Uterus (tissue), 4 donors: Measurements from ENCODE around the gene IQCF5. TPM values are rescaled to one million over a fixed set of nuclear protein-coding genes. Genes with fewer than 3 reads are reported as not detected.

Experiments
- DNase-seq, 2 donors: peaks; one replicate each; pipeline ENCODE4 v3.0.0-alpha.2; 2019 to 2020
- H3K27ac ChIP-seq, 2 donors: fragments of 200-600 bp; sonication (generic); 1 replicate in 1 of 2; 2 replicates in 1 of 2; pipeline ENCODE4 v1.5.1; 2016 to 2018
- H3K27me3 ChIP-seq, 2 donors: fragments of 200-600 bp; sonication (generic); one replicate each; pipeline ENCODE4 v1.5.1; 2018 to 2019; ENCODE audit warnings: control low read depth in 1 of 2
- H3K36me3 ChIP-seq, 2 donors: fragments of 200-600 bp; sonication (generic); one replicate each; pipeline ENCODE4 v1.5.1; 2019; ENCODE audit warnings: control low read depth in 1 of 2
- H3K4me1 ChIP-seq, 2 donors: fragments of 200-600 bp; sonication (generic); one replicate each; pipeline ENCODE4 v1.5.1; 2018 to 2019; ENCODE audit warnings: control low read depth in 1 of 2
- H3K4me3 ChIP-seq, 2 donors: fragments of 200-600 bp; sonication (generic); 1 replicate in 1 of 2; 2 replicates in 1 of 2; pipeline ENCODE4 v1.5.1; 2018 to 2019; ENCODE audit warnings: mild to moderate bottlenecking in 1 of 2
- H3K9me3 ChIP-seq, 2 donors: fragments of 200-600 bp; sonication (generic); one replicate each; pipeline ENCODE4 v1.5.1; 2019; ENCODE audit warnings: control low read depth in 1 of 2
- CTCF ChIP-seq, 4 experiments: fragments of 200-600 bp in 2 of 4; fragments of 450-650 bp in 2 of 4; sonication (generic) in 2 of 4; IDR thresholded peaks; one replicate each; pipeline ENCODE4 v1.5.1; 2016 to 2019; ENCODE audit warnings: antibody characterized with exemption in 4 of 4, mild to moderate bottlenecking in 2 of 4, moderate library complexity in 1 of 4
- POLR2A ChIP-seq, 2 donors: fragments of 450-650 bp; IDR thresholded peaks; one replicate each; pipeline ENCODE4 v1.6.1; 2016; ENCODE audit warnings: antibody characterized with exemption in 2 of 2, mild to moderate bottlenecking in 1 of 2, moderate library complexity in 1 of 2
- intact Hi-C: fragments of 100-400 bp; cut with DNase I; formaldehyde crosslinking; loops from one replicate; pipeline ENCODE4 v1.15.1; 2023; ENCODE audit warnings: low total_unique reads
- total RNA-seq, 4 donors: library from RNA; depleted of rRNA in 3 of 4; stranded (reverse); fragments of >200 nt in 3 of 4; gene quantifications; one replicate each; pipeline versions ENCODE4 v1.1.0 to v1.2.4, GENCODE V29; 2014 to 2023
- donor health status: DM: yes; HTN: yes; CAD: no.

The IQCF5 gene
- total RNA-seq, 4 donors from 2014 or later, result not detected

GRCh38 chr3:51894391-51894790 is 19.0 kb upstream of the IQCF5 start:
- no peaks in the 10 kb centered on the region for H3K4me1 ChIP-seq
- DNase-seq, result no peak
- no peaks in the 10 kb centered on the region for H3K9me3 ChIP-seq
- TF ChIP-seq POLR2A (IDR thresholded peaks at IDR 0.05) (no peak), CTCF (IDR thresholded peaks at IDR 0.05) (no peak)
- no peaks in the 10 kb centered on the region for H3K27me3 ChIP-seq
- no peak overlapping the region for H3K4me3 ChIP-seq
- intact Hi-C loops, result no loop called here
- H3K36me3 ChIP-seq, result no peaks in the 10 kb centered on the region
- H3K27ac ChIP-seq, result no peak overlapping the region

- no peak for DNase-seq
- intact Hi-C loops, result no loop called here
- no peak overlapping the region for H3K4me3 ChIP-seq
Observed at GRCh38 chr3:51891242-51892039, 16.0 kb upstream of the IQCF5 start.

GRCh38 chr3:51888463-51889105 is 13.2 kb upstream of the IQCF5 start:
- H3K27ac ChIP-seq, result no peak overlapping the region
- intact Hi-C loops, result no loop called here
- no peaks in the 10 kb centered on the region for H3K4me1 ChIP-seq
- TF ChIP-seq POLR2A (IDR thresholded peaks at IDR 0.05) (no peak), CTCF (IDR thresholded peaks at IDR 0.05) (no peak)
- no peak overlapping the region for H3K4me3 ChIP-seq
- no peaks in the 10 kb centered on the region for H3K9me3 ChIP-seq
- no peaks in the 10 kb centered on the region for H3K27me3 ChIP-seq
- no peak for DNase-seq
- H3K36me3 ChIP-seq, result no peaks in the 10 kb centered on the region

More at GRCh38 chr3:51891242-51892039, 16.0 kb upstream of the IQCF5 start:
- Histone ChIP-seq H3K4me1 (no peaks in the 10 kb centered on the region), H3K36me3 (no peaks in the 10 kb centered on the region), H3K27ac (no peak overlapping the region), H3K27me3 (no peaks in the 10 kb centered on the region), H3K9me3 (no peaks in the 10 kb centered on the region)
- no peak for TF ChIP-seq POLR2A (IDR thresholded peaks at IDR 0.05)
- TF ChIP-seq CTCF (IDR thresholded peaks at IDR 0.05), result no peak

GRCh38 chr3:51887620-51888019 is 12.2 kb upstream of the IQCF5 start:
- DNase-seq, result no peak
- no peaks in the 10 kb centered on the region for H3K9me3 ChIP-seq
- no peak overlapping the region for H3K4me3 ChIP-seq
- no peaks in the 10 kb centered on the region for H3K36me3 ChIP-seq
- H3K4me1 ChIP-seq, result no peaks in the 10 kb centered on the region
- intact Hi-C loops, result no loop called here
- TF ChIP-seq CTCF (IDR thresholded peaks at IDR 0.05) (no peak), POLR2A (IDR thresholded peaks at IDR 0.05) (no peak)
- no peak overlapping the region for H3K27ac ChIP-seq
- no peaks in the 10 kb centered on the region for H3K27me3 ChIP-seq

GRCh38 chr3:51886447-51886846 is 11.0 kb upstream of the IQCF5 start:
- intact Hi-C loops, result no loop called here
- Histone ChIP-seq H3K27ac (no peak overlapping the region), H3K36me3 (no peaks in the 10 kb centered on the region), H3K4me1 (no peaks in the 10 kb centered on the region), H3K9me3 (no peaks in the 10 kb centered on the region), H3K27me3 (no peaks in the 10 kb centered on the region), H3K4me3 (no peak overlapping the region)
- no peak for TF ChIP-seq CTCF (IDR thresholded peaks at IDR 0.05)
- TF ChIP-seq POLR2A (IDR thresholded peaks at IDR 0.05), result no peak
- no peak for DNase-seq
